Caco-2 (cell line): ENCODE measurements around the gene PMM2. TPM values are rescaled to one million over a fixed set of nuclear protein-coding genes. Genes with fewer than 3 reads are reported as not detected.

Experiments used
- BruUV-seq: library from RNA; stranded (reverse); fragments of 400-500 nt; replicated peaks from 2 replicates; lab custom pipeline; 2021; lab: Mats Ljungman, UMichigan
- CTCF ChIA-PET: fragments of 300-600 bp; sonication (Branson Sonifier 250); formaldehyde crosslinking; loops from one replicate; lab custom pipeline; 2022; ENCODE audit warnings: antibody characterized with exemption; lab: Charles Lee
- POLR2A ChIA-PET: fragments of 300-600 bp; sonication (Branson Sonifier 250); formaldehyde crosslinking; loops from one replicate; lab custom pipeline; 2022; ENCODE audit warnings: antibody characterized with exemption; lab: Charles Lee
- DNase-seq, 2 experiments: peaks; one replicate each; pipeline versions ENCODE4 v3.0.0 to v3.0.0-alpha.2; 2020 to 2022
- H3K27me3 ChIP-seq: replicated peaks from 2 replicates; pipeline ENCODE4 v1.6.0; 2011; ENCODE audit warnings: low read length; ENCODE audit not compliant: control insufficient read depth, insufficient read depth
- H3K36me3 ChIP-seq: 2 replicates; pipeline ENCODE4 v1.5.1; 2011; ENCODE audit warnings: low read length; ENCODE audit not compliant: control insufficient read depth, insufficient read depth
- H3K4me1 ChIP-seq: fragments of 250-450 bp; sonication (Bioruptor Pico); 2 replicates; pipeline ENCODE4 v1.5.1; 2020; ENCODE audit warnings: mild to moderate bottlenecking
- H3K4me3 ChIP-seq: 2 replicates; pipeline ENCODE4 v1.5.1; 2011; ENCODE audit warnings: low read depth, mild to moderate bottlenecking, control low read depth, low read length
- H3K9me3 ChIP-seq: fragments of 250-450 bp; sonication (Bioruptor Pico); 2 replicates; pipeline ENCODE4 v1.5.1; 2020; ENCODE audit warnings: mild to moderate bottlenecking, moderate library complexity
- H3K27ac Mint-ChIP-seq: one replicate; pipeline ENCODE4 v1.8.0; 2022; ENCODE audit warnings: mixed read lengths; ENCODE audit not compliant: unreplicated experiment
- H3K27me3 Mint-ChIP-seq: one replicate; pipeline ENCODE4 v1.8.0; 2022; ENCODE audit warnings: mixed read lengths; ENCODE audit not compliant: insufficient read depth, unreplicated experiment
- H3K36me3 Mint-ChIP-seq: one replicate; pipeline ENCODE4 v1.8.0; 2022; ENCODE audit warnings: mild to moderate bottlenecking, mixed read lengths; ENCODE audit not compliant: insufficient read depth, unreplicated experiment
- H3K4me1 Mint-ChIP-seq: one replicate; pipeline ENCODE4 v1.8.0; 2022; ENCODE audit warnings: low read depth, mixed read lengths; ENCODE audit not compliant: unreplicated experiment
- H3K4me3 Mint-ChIP-seq: one replicate; pipeline ENCODE4 v1.8.0; 2022; ENCODE audit warnings: mild to moderate bottlenecking, moderate library complexity, mixed read lengths; ENCODE audit not compliant: unreplicated experiment
- H3K9me3 Mint-ChIP-seq: one replicate; pipeline ENCODE4 v1.8.0; 2022; ENCODE audit warnings: mixed read lengths; ENCODE audit not compliant: unreplicated experiment
- intact Hi-C: fragments of 100-400 bp; cut with micrococcal nuclease; formaldehyde crosslinking; loops from one replicate; pipeline ENCODE4 v1.10.0; 2022; ENCODE audit not compliant: unreplicated experiment
- total RNA-seq: library from RNA; stranded (reverse); gene quantifications from 2 replicates; pipeline ENCODE4 v1.2.3, GENCODE V29; 2022
- TF ChIP-seq, protein P1 (sequence below), 2 experiments: fragments of 200-600 bp in 1 of 2; IDR thresholded peaks; 1 replicate in 1 of 2; 2 replicates in 1 of 2; pipeline versions ENCODE4 v1.5.1 to v1.8.0; 2011 to 2022; ENCODE audit warnings: antibody characterized with exemption in 1 of 2, control low read depth in 1 of 2, inconsistent platforms in 1 of 2, low read depth in 1 of 2, low read length in 1 of 2, mild to moderate bottlenecking in 1 of 2, moderate library complexity in 1 of 2; ENCODE audit not compliant: insufficient read depth in 1 of 2, severe bottlenecking in 1 of 2, unreplicated experiment in 1 of 2

Gene PMM2
- total RNA-seq, 1 experiment from 2014 or later: 69.0 TPM

DNA sequence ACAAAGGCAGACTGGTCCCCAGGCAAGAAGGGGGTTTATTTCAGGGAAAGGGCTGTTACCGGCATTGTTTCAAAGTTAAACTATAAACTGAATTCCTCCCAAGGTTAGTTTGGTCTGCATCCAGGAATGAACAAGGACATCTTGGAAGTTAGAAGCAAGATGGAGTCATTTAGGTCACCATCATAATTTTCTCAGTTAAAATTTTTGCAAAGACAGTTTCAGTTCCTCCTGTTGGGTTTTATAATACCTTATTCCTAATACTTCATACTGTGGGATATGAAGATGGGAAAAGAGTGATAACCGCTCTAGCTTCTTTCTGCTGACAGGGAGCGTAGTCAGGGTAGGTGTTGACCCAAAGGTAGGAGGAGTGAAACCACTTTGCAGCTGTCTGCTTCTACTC, 24.8 kb downstream of the PMM2 start:
- Histone ChIP-seq H3K27me3 (no peaks in the 10 kb centered on the region), H3K4me1 (no peaks in the 10 kb centered on the region), H3K36me3 (no peaks in the 10 kb centered on the region), H3K4me3 (no peak overlapping the region), H3K9me3 (no peaks in the 10 kb centered on the region)
- no peak overlapping the region for H3K27ac Mint-ChIP-seq
- H3K4me3 Mint-ChIP-seq: no peak overlapping the region
- H3K9me3 Mint-ChIP-seq: no peaks in the 10 kb centered on the region
- peaks cover 81% of the 10 kb centered on the region for H3K36me3 Mint-ChIP-seq
- intact Hi-C loops: no loop called here
- no peak for DNase-seq
- POLR2A ChIA-PET: no interaction called here
- CTCF ChIA-PET: interaction anchor here (1.2 kb wide), 1 partner anchor 46 kb away, joined by 3 read pairs; the partner anchor contains the start of gene CARHSP1
- no peaks in the 10 kb centered on the region for H3K4me1 Mint-ChIP-seq
- no TSS peak for BruUV-seq
- H3K27me3 Mint-ChIP-seq: no peaks in the 10 kb centered on the region
- TF ChIP-seq, protein P1, sequence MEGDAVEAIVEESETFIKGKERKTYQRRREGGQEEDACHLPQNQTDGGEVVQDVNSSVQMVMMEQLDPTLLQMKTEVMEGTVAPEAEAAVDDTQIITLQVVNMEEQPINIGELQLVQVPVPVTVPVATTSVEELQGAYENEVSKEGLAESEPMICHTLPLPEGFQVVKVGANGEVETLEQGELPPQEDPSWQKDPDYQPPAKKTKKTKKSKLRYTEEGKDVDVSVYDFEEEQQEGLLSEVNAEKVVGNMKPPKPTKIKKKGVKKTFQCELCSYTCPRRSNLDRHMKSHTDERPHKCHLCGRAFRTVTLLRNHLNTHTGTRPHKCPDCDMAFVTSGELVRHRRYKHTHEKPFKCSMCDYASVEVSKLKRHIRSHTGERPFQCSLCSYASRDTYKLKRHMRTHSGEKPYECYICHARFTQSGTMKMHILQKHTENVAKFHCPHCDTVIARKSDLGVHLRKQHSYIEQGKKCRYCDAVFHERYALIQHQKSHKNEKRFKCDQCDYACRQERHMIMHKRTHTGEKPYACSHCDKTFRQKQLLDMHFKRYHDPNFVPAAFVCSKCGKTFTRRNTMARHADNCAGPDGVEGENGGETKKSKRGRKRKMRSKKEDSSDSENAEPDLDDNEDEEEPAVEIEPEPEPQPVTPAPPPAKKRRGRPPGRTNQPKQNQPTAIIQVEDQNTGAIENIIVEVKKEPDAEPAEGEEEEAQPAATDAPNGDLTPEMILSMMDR (IDR thresholded peaks at IDR 0.05; ENCODE audit: insufficient read depth in 1 of 2, low read depth in 1 of 2, low read length in 1 of 2, severe bottlenecking in 1 of 2, unreplicated experiment in 1 of 2): no peak

DNA sequence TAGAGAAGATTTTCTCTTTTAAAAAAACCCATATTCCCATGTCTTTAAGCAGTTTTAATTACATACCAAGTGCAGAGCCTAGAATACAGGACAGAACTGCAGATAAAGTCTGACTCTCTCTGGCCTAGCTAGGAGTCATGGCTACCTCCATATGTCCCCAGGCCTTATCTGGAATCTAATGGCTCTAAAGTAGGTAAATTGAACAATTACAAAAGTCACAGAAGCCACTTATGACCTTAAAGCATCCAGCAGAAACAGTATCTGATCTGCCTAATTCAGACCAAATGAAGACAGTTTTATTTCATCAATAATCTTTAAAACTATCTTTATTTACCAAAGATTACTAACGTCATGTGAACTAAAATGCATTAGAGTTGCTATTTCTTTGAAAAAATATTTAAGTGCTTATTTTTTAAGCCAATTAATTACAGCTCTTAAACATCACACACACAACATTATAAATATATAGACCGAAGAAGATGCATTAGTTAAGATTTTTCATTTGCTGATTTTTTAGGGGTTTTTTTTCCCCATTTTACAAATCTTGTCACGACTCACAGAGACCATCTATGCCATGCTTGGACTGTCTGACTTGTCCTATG, 28.7 kb downstream of the PMM2 start:
- ChIA-PET POLR2A (no interaction called here), CTCF (no interaction called here)
- no peaks in the 10 kb centered on the region; the same call in none of the 2 replicates for H3K36me3 ChIP-seq
- H3K9me3 Mint-ChIP-seq: no peaks in the 10 kb centered on the region
- H3K9me3 ChIP-seq: no peaks in the 10 kb centered on the region
- intact Hi-C loops: no loop called here
- H3K36me3 Mint-ChIP-seq: peaks cover 84% of the 10 kb centered on the region
- H3K4me3 ChIP-seq: no peak overlapping the region
- no peak overlapping the region for H3K4me3 Mint-ChIP-seq
- no peak for DNase-seq
- H3K4me1 ChIP-seq: no peaks in the 10 kb centered on the region
- H3K27ac Mint-ChIP-seq: no peak overlapping the region
- H3K27me3 ChIP-seq: no peaks in the 10 kb centered on the region
- BruUV-seq: no TSS peak
- TF ChIP-seq, protein P1 (IDR thresholded peaks at IDR 0.05; ENCODE audit: insufficient read depth in 1 of 2, low read depth in 1 of 2, low read length in 1 of 2, severe bottlenecking in 1 of 2, unreplicated experiment in 1 of 2): no peak
- H3K4me1 Mint-ChIP-seq: no peaks in the 10 kb centered on the region
- no peaks in the 10 kb centered on the region for H3K27me3 Mint-ChIP-seq

DNA sequence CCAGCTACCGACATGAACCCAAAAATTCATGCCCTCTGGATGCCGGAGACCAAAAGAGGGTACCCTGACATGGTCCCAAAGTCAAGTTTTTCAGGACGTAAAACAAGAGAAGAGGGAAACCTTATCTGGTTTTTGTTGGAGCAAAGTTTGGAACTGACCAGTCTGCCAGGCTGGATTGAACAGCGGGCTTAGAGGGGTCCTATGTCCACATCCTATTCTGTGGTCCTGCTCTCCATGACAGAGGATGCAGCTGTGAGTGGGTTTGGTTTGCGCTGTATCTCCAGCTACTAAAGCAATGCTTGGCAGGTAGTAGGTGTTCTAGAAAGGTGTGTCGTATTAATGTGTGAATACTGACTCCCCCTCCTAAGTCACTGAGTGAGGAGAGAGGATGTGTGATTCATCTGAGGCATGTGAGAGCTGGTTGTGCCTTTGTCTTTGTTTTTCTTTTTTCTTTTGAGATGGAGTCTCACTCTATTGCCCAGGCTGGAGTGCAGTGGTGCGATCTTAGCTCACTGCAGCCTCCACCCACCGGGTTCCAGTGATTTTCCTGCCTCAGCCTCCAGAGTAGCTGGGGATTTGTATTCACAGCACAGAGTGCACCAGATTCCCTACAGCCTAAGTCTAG, 31.0 kb downstream of the PMM2 start:
- H3K36me3 ChIP-seq: no peaks in the 10 kb centered on the region; the same call in none of the 2 replicates
- H3K4me3 ChIP-seq: no peak overlapping the region
- peaks cover 5% of the 10 kb centered on the region for H3K4me1 Mint-ChIP-seq
- CTCF ChIA-PET: no interaction called here
- no peaks in the 10 kb centered on the region for H3K27me3 Mint-ChIP-seq
- H3K9me3 Mint-ChIP-seq: no peaks in the 10 kb centered on the region
- H3K4me1 ChIP-seq: no peaks in the 10 kb centered on the region
- peaks cover 84% of the 10 kb centered on the region for H3K36me3 Mint-ChIP-seq
- no peak overlapping the region for H3K4me3 Mint-ChIP-seq
- TF ChIP-seq, protein P1 (IDR thresholded peaks at IDR 0.05; ENCODE audit: insufficient read depth in 1 of 2, low read depth in 1 of 2, low read length in 1 of 2, severe bottlenecking in 1 of 2, unreplicated experiment in 1 of 2): no peak
- no peaks in the 10 kb centered on the region for H3K9me3 ChIP-seq
- POLR2A ChIA-PET: no interaction called here
- no TSS peak for BruUV-seq
- no peak overlapping the region for H3K27ac Mint-ChIP-seq
- intact Hi-C loops: no loop called here
- no peak for DNase-seq
- no peaks in the 10 kb centered on the region for H3K27me3 ChIP-seq
